OCI-LY1 (cell line): Measurements from ENCODE around the gene KREMEN2.

Experiments
- EZH2 ChIP-seq: fragments of 200-600 bp; sonication (generic), shearing (Covaris generic); IDR thresholded peaks from 2 replicates; pipeline ENCODE4 v1.8.0; 2017; ENCODE audit warnings: borderline replicate concordance, mixed run types, mild to moderate bottlenecking, antibody characterized with exemption, low read length, moderate library complexity, mixed read lengths
- TF ChIP-seq, protein P1 (sequence below): fragments of 200-600 bp; sonication (generic), shearing (Covaris generic); IDR thresholded peaks from 2 replicates; pipeline ENCODE4 v1.5.1; 2017; ENCODE audit warnings: mild to moderate bottlenecking, antibody characterized with exemption, low read length, moderate library complexity, mixed read lengths

GRCh38 chr16:2976673-2977072, 12.6 kb downstream of the KREMEN2 start:
- TF ChIP-seq, protein P1, sequence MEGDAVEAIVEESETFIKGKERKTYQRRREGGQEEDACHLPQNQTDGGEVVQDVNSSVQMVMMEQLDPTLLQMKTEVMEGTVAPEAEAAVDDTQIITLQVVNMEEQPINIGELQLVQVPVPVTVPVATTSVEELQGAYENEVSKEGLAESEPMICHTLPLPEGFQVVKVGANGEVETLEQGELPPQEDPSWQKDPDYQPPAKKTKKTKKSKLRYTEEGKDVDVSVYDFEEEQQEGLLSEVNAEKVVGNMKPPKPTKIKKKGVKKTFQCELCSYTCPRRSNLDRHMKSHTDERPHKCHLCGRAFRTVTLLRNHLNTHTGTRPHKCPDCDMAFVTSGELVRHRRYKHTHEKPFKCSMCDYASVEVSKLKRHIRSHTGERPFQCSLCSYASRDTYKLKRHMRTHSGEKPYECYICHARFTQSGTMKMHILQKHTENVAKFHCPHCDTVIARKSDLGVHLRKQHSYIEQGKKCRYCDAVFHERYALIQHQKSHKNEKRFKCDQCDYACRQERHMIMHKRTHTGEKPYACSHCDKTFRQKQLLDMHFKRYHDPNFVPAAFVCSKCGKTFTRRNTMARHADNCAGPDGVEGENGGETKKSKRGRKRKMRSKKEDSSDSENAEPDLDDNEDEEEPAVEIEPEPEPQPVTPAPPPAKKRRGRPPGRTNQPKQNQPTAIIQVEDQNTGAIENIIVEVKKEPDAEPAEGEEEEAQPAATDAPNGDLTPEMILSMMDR = no peak
- TF ChIP-seq EZH2 = no peak
